HTERT RPE-1 (cell line): ENCODE measurements around the gene PSMD6.

Experiments used
- in situ Hi-C: fragments of 300-500 bp; cut with MboI; formaldehyde crosslinking; loops from 4 replicates; pipeline ENCODE4 v1.14.3; 2020; ENCODE audit warnings: low sequenced_read_pairs

The PSMD6 gene

GRCh38 chr3:63961891-63962290, 61.4 kb downstream of the PSMD6 start:
- in situ Hi-C loops = no loop called here
